Heart left ventricle (tissue), 13 donors: Measurements from ENCODE around the gene DOCK4.

ENCODE experiments used
- CTCF ChIP-seq, 12 donors: fragments of 200-600 bp; sonication (generic) in 4 of 12; IDR thresholded peaks; one replicate each; pipeline versions ENCODE4 v1.5.0 to v1.8.0; 2018 to 2022; ENCODE audit warnings: antibody characterized with exemption in 12 of 12, mild to moderate bottlenecking in 5 of 12
- POLR2A ChIP-seq, 2 donors: fragments of 450-650 bp; IDR thresholded peaks; one replicate each; pipeline ENCODE4 v1.6.1; 2017; ENCODE audit warnings: antibody characterized with exemption in 2 of 2, mild to moderate bottlenecking in 2 of 2, moderate library complexity in 2 of 2
- donor health status: ischemic (EF 13 %, LVEDD 7.1; RV severe dilation, severe dysfunction).
- donor health status: DM: no; HTN: yes; CAD: no.
- donor health status: DM: no; HTN: no; CAD: no.
- donor health status: ischemic (EF 25% LVEDD 6.9; RV normal size, moderate dysfunction).
- donor health status: ischemic (EF 25% LVEDD 5.7; RV mildly dilated, moderate dysfunction).
- donor health status: ischemic (EF 35%, LVEDD 5.7; RV mildly dilated, moderate dysfunction).
- donor health status: nonischemic (EF 11% LVEDD 7.7; RV severe dilation, severe dysfunction).
- donor health status: DM: yes; HTN: yes; CAD: no.
- donor health status: PGD.
- donor health status: ischemic (EF 29% LVEDD 5.4; RV normal size, mild dysfunction).
- donor health status: nonischemic (EF 23%, LVEDD 6.1; RV moderate dilation, normal function).

- TF ChIP-seq CTCF (IDR thresholded peaks at IDR 0.05), result no peak
- TF ChIP-seq POLR2A (IDR thresholded peaks at IDR 0.05), result no peak
Measured at GRCh38 chr7:112019932-112020331, 186.3 kb downstream of the DOCK4 start.
